LNCaP clone FGC (cell line): ENCODE data around the gene ICA1.
"Not testable (repeated sequence)": the region's sequence is repeated elsewhere in the genome, so short reads cannot be mapped to it uniquely, and the experiment has no call there.

Experiments used
- DNase-seq: peaks from one replicate; pipeline ENCODE4 v3.0.0-alpha.2; 2011; ENCODE audit warnings: low read depth
- H3K4me3 ChIP-seq: 2 replicates; pipeline ENCODE4 v1.5.1; 2011; ENCODE audit warnings: mild to moderate bottlenecking, low read depth, low read length, control low read depth
- CTCF ChIP-seq: IDR thresholded peaks from 2 replicates; pipeline ENCODE4 v1.5.1; 2012; ENCODE audit warnings: mild to moderate bottlenecking; ENCODE audit not compliant: control insufficient read depth, insufficient read depth; ENCODE audit errors: extremely low read depth

ICA1 gene

GRCh38 chr7:8254667-8255066, 7.3 kb downstream of the ICA1 start:
- H3K4me3 ChIP-seq = no peak overlapping the region
- TF ChIP-seq CTCF = no peak
- DNase-seq = no peak

GRCh38 chr7:8254215-8254614, 7.8 kb downstream of the ICA1 start:
- no peak for TF ChIP-seq CTCF
- no peak overlapping the region for H3K4me3 ChIP-seq
- no peak for DNase-seq

- H3K4me3 ChIP-seq = no peak overlapping the region
- DNase-seq = no peak
- TF ChIP-seq CTCF = no peak
Measured at GRCh38 chr7:8251195-8251594, 10.8 kb downstream of the ICA1 start.

GRCh38 chr7:8250547-8250946, 11.4 kb downstream of the ICA1 start:
- DNase-seq = no peak
- no peak for TF ChIP-seq CTCF
- H3K4me3 ChIP-seq = no peak overlapping the region

GRCh38 chr7:8249121-8249520, 12.8 kb downstream of the ICA1 start:
- no peak overlapping the region for H3K4me3 ChIP-seq
- DNase-seq = no peak
- no peak for TF ChIP-seq CTCF

- no peak for DNase-seq
- no peak for TF ChIP-seq CTCF
- H3K4me3 ChIP-seq = no peak overlapping the region
Measured at GRCh38 chr7:8246020-8246419, 15.9 kb downstream of the ICA1 start.

- H3K4me3 ChIP-seq, DNase-seq: not testable (repeated sequence)
Measured at GRCh38 chr7:8245032-8245431, 16.9 kb downstream of the ICA1 start.

- H3K4me3 ChIP-seq, DNase-seq: not testable (repeated sequence)
Measured at GRCh38 chr7:8243059-8243458, 18.9 kb downstream of the ICA1 start.

GRCh38 chr7:8239702-8240362, 22.1 kb downstream of the ICA1 start:
- peak; percentile 80 for DNase-seq
- peak overlapping the region; percentile 37 for H3K4me3 ChIP-seq
